Coronary artery (tissue), 2 donors: Measurements from ENCODE around the gene MAPK8IP1.
"Not testable (repeated sequence)": the region's sequence is repeated elsewhere in the genome, so short reads cannot be mapped to it uniquely, and the experiment has no call there.

Experiments
- DNase-seq: peaks from one replicate; pipeline ENCODE4 v3.0.0-alpha.2; 2017; ENCODE audit warnings: low spot score
- H3K27ac ChIP-seq, 2 donors: fragments of 200-600 bp; sonication (generic); one replicate each; pipeline ENCODE4 v1.5.1; 2016 to 2019
- H3K4me3 ChIP-seq: fragments of 200-600 bp; sonication (generic); 2 replicates; pipeline ENCODE4 v1.5.1; 2016; ENCODE audit warnings: mild to moderate bottlenecking, moderate library complexity
- CTCF ChIP-seq: fragments of 200-600 bp; sonication (generic); IDR thresholded peaks from one replicate; pipeline ENCODE4 v1.5.1; 2019; ENCODE audit warnings: antibody characterized with exemption

Gene MAPK8IP1

GRCh38 chr11:45897556-45897955, 12.1 kb downstream of the MAPK8IP1 start:
- no peak for TF ChIP-seq CTCF
- no peak overlapping the region for H3K4me3 ChIP-seq
- no peak for DNase-seq
- H3K27ac ChIP-seq, result no peak overlapping the region

DNA sequence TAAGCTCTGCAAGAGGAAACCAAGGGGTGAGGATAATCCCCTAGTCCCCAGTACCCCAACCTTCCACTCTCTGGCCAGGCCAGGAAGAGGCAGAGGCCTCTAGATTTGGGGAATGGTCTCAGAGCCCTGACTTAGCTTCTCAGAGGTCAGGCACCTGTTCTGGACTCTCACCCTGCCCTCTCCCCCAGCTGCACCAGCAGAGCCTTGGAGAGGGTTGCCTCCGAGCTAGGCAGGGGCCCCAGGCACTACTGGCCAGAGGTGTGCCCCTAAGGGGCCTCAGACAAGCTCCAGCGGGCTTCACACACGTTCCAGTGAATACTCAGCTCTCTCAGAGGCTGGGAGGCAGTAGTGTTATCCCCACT, 13.6 kb downstream of the MAPK8IP1 start:
- Histone ChIP-seq H3K4me3 (peak overlapping the region; percentile 81), H3K27ac (peak overlapping the region in 1 of 2 donors; percentile 77)
- no peak for TF ChIP-seq CTCF
- no peak for DNase-seq

DNA sequence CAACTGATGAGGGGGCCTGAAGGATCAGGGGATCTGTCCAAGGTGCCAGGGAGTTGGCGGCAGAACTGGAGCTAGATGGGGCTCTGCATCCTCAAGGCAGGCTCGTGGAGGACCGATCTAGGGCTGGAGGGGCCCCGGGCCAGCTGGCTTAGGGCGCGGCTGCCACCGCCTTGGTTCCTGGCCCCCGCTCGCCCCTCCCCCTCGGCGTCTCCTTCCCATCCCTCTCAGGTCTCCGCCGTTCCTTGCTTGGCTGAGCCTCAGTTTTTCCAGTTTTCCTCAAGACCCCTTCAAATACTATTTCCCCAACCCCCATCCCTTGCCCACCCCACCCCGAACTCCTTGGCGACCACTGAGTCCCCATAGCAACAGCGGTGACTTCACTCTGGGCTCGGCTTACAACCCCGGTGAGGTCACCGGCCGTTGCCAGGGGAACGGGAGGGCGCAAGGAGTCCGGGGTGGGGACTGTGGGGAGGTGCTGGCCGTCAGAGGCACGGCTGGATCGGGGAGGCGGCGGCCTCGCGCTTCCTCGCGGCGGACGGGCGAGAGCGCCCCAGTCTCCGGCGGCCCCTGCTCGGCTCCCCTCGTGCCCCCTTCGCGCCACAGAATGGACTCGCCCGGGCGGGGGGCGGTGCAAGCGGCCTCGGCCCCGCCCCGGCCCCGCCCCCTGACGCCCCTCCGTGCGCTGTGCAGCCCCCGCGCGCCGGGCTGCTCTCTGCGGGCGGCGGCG, 14.2 kb downstream of the MAPK8IP1 start:
- peak; percentile 89 for DNase-seq
- H3K27ac ChIP-seq, result peak overlapping the region in 1 of 2 donors; percentile 77
- TF ChIP-seq CTCF, result no peak
- peak overlapping the region; percentile 81 for H3K4me3 ChIP-seq

DNA sequence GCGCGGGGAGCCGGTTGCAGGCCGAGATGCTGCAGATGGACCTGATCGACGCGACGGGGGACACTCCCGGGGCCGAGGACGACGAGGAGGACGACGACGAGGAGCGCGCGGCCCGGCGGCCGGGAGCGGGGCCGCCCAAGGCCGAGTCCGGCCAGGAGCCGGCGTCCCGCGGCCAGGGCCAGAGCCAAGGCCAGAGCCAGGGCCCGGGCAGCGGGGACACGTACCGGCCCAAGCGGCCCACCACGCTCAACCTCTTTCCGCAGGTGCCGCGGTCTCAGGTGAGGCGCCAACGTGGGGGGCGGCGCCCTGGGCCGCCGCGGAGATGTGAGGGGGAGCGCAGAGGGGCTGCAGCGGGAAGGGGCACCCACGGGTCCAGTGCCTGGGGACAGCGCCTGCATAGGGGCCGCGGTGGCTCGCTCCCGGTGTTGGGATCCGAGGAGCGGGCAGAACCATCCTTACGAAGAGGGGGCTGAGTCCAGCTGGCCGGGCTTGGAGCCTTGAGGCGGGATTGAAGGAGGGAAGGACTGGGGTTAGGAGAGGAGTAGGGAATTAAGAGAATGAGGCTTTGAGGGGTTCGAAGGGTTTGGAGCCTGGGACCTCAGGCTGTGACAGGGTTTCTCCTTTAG, 14.8 kb downstream of the MAPK8IP1 start:
- not testable (repeated sequence) for DNase-seq
- H3K27ac ChIP-seq, result peak overlapping the region in 1 of 2 donors; percentile 77
- peak overlapping the region; percentile 81 for H3K4me3 ChIP-seq

DNA sequence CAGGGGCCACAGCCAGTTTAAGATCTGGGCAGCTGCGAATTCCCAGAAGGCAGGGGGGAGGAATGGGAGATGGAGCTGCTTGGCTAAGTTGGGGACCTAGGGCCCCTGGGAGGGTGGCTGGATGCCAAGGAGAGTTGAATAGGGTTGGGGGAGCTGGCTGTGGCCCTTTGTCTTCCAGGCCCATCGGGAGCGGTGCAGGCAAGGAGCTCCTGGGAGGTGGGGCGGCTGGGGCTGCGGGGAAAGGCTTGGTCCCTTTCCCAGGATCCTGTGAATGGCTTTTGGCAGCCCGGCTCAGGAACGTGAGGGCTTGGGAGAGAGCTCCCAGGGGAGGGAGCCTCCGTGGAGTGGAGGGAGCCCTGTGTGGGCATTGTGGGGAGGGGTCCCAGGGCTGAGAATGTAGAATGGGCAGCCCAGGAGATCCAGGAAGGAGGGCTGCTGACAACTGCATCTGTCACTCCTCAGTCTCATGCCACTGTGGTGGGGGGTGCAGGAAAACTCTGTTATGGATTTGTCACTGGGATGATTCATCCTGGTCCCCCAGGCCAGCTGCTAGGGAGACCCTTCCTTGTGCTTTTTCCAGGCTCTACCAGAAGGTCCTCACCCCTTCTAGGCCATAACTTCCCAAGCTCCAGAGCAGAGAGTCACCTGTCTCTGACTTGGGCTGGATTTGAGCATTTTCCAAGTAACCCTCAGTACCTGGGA, 15.6 kb downstream of the MAPK8IP1 start:
- DNase-seq, result no peak
- Histone ChIP-seq H3K4me3 (peak overlapping the region; percentile 81), H3K27ac (no peak overlapping the region)
- no peak for TF ChIP-seq CTCF

GRCh38 chr11:45901626-45902025, 16.2 kb downstream of the MAPK8IP1 start:
- DNase-seq, result no peak
- no peak for TF ChIP-seq CTCF
- no peak overlapping the region for H3K27ac ChIP-seq
- H3K4me3 ChIP-seq, result no peak overlapping the region

DNA sequence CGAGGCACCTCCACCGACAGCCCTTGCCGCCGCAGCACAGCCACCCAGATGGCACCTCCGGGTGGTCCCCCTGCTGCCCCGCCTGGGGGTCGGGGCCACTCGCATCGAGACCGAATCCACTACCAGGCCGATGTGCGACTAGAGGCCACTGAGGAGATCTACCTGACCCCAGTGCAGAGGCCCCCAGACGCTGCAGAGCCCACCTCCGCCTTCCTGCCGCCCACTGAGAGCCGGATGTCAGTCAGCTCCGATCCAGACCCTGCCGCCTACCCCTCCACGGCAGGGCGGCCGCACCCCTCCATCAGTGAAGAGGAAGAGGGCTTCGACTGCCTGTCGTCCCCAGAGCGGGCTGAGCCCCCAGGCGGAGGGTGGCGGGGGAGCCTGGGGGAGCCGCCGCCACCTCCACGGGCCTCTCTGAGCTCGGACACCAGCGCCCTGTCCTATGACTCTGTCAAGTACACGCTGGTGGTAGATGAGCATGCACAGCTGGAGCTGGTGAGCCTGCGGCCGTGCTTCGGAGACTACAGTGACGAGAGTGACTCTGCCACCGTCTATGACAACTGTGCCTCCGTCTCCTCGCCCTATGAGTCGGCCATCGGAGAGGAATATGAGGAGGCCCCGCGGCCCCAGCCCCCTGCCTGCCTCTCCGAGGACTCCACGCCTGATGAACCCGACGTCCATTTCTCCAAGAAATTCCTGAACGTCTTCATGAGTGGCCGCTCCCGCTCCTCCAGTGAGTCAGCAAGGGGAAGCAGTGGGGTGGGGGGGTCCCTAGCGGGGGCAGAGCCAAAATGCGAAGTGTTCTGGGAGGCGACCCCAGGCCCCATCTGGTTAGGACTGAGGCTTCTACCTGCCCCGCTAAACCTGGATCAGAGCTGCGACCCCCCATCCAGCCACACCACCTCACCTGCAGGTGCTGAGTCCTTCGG, 17.3 kb downstream of the MAPK8IP1 start:
- Histone ChIP-seq H3K27ac (no peak overlapping the region), H3K4me3 (no peak overlapping the region)
- TF ChIP-seq CTCF, result no peak
- DNase-seq, result no peak
